Peyer's patch (tissue), 4 donors: Measurements from ENCODE around the gene LURAP1L.

Source experiments
- CTCF ChIP-seq, 6 experiments: fragments of 450-650 bp in 4 of 6; fragments of 200-600 bp in 2 of 6; sonication (generic) in 1 of 6; IDR thresholded peaks; one replicate each; pipeline ENCODE4 v1.5.1; 2017 to 2019; ENCODE audit warnings: antibody characterized with exemption in 6 of 6, mild to moderate bottlenecking in 3 of 6, moderate library complexity in 1 of 6
- POLR2A ChIP-seq, 2 donors: fragments of 450-650 bp; IDR thresholded peaks; one replicate each; pipeline ENCODE4 v1.5.1; 2017; ENCODE audit warnings: antibody characterized with exemption in 2 of 2, mild to moderate bottlenecking in 2 of 2, moderate library complexity in 2 of 2

GRCh38 chr9:12817702-12818101 lies 42.9 kb downstream of the LURAP1L start:
- TF ChIP-seq CTCF (IDR thresholded peaks at IDR 0.05) (no peak), POLR2A (IDR thresholded peaks at IDR 0.05) (peak; percentile 49 to 64)
